ENCODE results near the gene EFEMP2.

GRCh38 chr11:65885231-65885630 lies 12.6 kb upstream of the EFEMP2 start:
- TF ChIP-seq CTCF (IDR thresholded peaks at IDR 0.05) (no peak), ZFX (IDR thresholded peaks at IDR 0.05; ENCODE audit: borderline replicate concordance) (no peak)

Data from 22Rv1 (cell line).